ENCODE measurements around the gene TGM2.
"Not testable (repeated sequence)": the region's sequence is repeated elsewhere in the genome, so short reads cannot be mapped to it uniquely, and the experiment has no call there.

The TGM2 gene

DNA sequence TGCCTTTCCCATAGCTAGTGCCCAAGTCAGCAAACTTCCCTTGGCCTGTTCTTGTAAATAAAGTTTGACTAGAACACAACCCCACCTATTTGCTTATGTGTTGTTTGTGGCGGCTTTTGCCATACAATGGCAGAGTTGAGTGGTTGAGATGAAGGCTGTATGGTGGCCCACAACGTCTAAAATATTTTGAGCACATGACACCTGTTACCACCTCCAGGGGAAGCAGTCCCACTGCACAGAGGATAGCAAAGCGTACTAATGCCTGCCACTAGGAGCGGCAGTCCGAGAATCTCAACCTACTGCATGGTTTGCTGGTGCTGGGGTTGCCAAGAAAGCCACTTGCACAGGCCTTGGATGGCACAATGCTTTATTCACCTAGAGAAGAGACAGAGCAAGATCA, 58.6 kb downstream of the TGM2 start:
- TF ChIP-seq, protein P1, sequence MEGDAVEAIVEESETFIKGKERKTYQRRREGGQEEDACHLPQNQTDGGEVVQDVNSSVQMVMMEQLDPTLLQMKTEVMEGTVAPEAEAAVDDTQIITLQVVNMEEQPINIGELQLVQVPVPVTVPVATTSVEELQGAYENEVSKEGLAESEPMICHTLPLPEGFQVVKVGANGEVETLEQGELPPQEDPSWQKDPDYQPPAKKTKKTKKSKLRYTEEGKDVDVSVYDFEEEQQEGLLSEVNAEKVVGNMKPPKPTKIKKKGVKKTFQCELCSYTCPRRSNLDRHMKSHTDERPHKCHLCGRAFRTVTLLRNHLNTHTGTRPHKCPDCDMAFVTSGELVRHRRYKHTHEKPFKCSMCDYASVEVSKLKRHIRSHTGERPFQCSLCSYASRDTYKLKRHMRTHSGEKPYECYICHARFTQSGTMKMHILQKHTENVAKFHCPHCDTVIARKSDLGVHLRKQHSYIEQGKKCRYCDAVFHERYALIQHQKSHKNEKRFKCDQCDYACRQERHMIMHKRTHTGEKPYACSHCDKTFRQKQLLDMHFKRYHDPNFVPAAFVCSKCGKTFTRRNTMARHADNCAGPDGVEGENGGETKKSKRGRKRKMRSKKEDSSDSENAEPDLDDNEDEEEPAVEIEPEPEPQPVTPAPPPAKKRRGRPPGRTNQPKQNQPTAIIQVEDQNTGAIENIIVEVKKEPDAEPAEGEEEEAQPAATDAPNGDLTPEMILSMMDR (IDR thresholded peaks at IDR 0.05; ENCODE audit: low read depth, low read length): no peak

DNA sequence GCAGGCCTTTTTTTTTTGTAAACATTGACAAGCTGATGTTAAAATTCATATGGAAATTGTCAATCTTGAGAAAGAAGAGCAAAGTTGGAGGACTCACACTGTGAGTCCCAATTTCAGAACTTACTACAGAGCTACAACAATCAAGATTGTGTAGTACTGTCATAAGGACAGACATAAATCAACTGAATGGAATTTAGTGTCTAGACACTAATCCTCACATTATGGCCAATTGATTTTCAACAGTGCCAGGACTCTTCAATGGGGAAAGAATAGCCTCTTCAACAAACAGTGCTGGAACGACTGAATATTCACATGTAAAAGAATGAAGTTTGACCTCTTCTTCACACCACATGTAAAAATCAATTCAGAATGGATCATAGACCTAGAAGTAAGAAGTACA, 60.8 kb downstream of the TGM2 start:
- TF ChIP-seq, protein P1 (IDR thresholded peaks at IDR 0.05; ENCODE audit: low read depth, low read length): no peak
- no peak overlapping the region for H3K4me3 ChIP-seq (ENCODE audit: low read depth, low read length)

More for the DNA sequence above, 58.6 kb downstream of the TGM2 start:
- H3K4me3 ChIP-seq (ENCODE audit: low read depth, low read length): no peak overlapping the region

DNA sequence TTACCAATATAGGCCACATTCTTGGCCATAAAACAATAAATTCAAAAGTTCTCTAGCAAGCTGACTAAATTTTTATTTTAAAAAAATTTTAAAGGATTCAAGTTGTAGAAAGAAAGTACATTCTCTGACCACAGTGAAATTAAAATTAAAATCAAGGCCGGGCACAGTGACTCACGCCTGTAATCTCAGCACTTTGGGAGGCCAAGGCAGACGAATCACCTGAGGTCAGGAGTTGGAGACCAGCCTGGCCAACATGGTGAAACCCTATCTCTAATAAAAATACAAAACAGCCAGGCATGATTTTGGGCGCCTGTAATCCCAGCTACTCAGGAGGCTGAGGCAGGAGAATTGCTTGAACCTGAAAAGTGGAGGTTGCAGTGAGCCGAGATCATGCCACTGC, 62.9 kb downstream of the TGM2 start:
- H3K4me3 ChIP-seq (ENCODE audit: low read depth, low read length): not testable (repeated sequence)

DNA sequence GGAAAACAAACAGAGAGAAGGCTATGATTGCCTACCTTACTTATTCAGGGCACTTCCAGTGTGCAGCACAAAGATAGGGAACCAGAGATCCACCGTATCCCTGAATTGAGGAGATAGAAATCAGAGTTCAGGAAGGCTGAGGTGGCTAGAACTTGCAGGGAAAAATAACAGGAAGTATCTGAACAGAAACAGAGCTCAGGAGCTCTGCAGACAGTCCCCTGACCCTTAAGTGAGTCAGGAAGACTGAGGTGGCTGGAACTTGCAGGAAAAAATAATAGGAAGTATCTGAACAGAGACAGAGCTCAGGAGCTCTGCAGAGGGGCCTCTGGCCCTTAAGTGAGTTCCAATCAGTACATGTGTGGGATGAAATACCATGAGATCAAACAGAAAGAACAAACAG, 66.1 kb downstream of the TGM2 start:
- no peak overlapping the region for H3K4me3 ChIP-seq (ENCODE audit: low read depth, low read length)
- TF ChIP-seq, protein P1 (IDR thresholded peaks at IDR 0.05; ENCODE audit: low read depth, low read length): no peak

DNA sequence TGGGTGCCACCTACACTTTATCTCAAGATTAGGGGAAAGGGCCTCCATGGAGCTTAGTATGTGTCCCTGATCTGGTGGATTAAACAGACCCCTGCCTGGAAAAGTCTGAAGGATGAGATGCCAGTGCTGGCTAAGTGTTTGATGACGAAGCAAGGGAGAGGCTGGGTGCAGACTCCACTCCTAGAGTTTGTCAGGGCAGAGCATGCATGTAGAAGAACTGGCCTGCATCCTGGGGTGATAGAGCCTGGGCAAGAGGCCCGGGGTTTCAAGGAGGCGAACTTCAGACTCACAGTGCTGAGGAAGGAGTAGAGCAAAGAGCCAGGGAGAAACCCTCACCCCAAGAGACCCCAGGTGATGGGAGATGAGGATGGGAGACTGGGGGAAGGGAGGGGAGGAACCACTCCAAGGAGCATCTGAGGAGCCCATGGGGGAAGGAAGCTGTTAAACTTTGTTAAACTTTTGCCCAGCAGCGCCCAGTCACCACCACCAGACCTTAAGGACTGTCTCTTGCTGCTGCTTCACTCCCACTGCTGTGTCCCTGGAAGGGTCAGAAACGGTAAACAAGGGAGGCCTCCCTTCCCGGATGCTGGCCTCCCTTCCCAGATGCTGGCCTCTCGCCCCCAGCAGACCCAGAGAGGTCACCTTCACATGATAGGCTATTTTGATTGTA, 69.9 kb downstream of the TGM2 start:
- no peak overlapping the region for H3K4me3 ChIP-seq (ENCODE audit: low read depth, low read length)
- TF ChIP-seq, protein P1 (IDR thresholded peaks at IDR 0.05; ENCODE audit: low read depth, low read length): no peak

DNA sequence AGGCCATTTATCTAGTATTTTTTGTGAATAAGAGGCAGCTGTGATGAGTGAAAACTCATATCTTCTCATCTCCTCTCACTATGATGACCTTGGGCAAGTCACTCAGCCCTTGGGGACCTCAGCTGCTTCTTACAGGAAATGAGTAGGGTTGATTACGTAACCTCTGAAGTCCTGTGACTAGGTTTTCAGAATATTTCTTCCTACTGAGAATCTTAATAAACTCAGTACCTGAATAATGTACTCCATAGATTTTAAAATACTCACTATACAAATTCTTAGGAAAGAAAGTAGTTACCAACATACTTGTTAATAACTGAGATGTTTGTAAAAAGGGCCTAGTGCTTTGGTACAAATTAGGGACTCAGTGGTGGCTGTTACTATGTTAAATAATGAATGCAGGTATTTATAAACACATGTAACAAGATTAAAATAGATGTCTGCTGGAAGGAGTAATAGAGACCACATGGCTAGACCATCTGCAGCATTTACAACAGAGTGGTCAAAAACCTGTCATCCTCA, 70.6 kb downstream of the TGM2 start:
- no peak overlapping the region for H3K4me3 ChIP-seq (ENCODE audit: low read depth, low read length)
- TF ChIP-seq, protein P1 (IDR thresholded peaks at IDR 0.05; ENCODE audit: low read depth, low read length): no peak

DNA sequence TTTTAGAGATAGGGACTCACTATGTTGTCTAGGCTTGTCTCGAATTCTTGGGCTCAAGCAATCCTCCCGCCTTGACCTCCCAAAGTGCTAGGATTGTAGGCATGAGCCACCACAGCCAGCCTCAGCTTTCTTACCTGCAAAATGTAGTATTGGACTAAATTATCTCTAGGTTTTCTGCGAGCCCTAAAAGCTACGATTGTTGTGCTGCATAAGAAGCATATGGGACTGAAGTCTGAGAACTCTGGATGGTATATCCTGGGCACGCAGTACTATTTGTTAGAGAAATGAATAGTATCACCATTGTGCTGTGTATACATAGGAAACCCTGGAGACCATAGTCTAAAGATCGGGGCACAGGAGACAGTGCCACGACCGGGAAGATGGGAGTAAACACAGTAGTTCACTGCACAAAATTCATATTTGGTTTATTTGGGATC, 71.4 kb downstream of the TGM2 start:
- TF ChIP-seq, protein P1 (IDR thresholded peaks at IDR 0.05; ENCODE audit: low read depth, low read length): no peak
- no peak overlapping the region for H3K4me3 ChIP-seq (ENCODE audit: low read depth, low read length)

DNA sequence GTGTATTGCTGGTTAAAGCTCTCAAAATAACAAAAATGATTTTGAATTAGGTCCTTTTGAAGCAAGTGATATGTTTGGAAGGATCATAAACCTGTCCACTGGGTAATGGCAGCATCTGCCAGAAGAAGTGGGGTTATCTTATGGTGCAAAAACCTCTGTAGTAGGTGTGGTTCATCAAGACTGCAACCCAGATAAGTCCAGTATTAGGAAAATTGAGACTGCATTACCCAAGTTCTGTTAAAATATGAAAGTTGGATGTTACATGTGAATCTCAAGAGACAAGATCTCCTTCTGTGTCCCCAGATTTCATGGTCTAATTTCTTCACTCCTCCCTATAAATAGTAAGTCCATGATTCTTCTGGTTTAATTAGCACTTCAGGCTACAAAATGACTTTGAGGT, 72.2 kb downstream of the TGM2 start:
- no peak overlapping the region for H3K4me3 ChIP-seq (ENCODE audit: low read depth, low read length)
- TF ChIP-seq, protein P1 (IDR thresholded peaks at IDR 0.05; ENCODE audit: low read depth, low read length): no peak

Measured in WI38 (cell line).